Nephron (organoid): ENCODE data around the gene BMPER.

Experiments used
- H3K27ac Mint-ChIP-seq, 3 experiments: 2 replicates each; pipeline ENCODE4 v1.8.0; 2020; ENCODE audit warnings: mixed read lengths in 3 of 3, mild to moderate bottlenecking in 2 of 3, moderate library complexity in 1 of 3
- H3K27me3 Mint-ChIP-seq: 2 replicates; pipeline ENCODE4 v1.8.0; 2021; ENCODE audit warnings: low read depth, mild to moderate bottlenecking, moderate library complexity, mixed read lengths
- H3K36me3 Mint-ChIP-seq: 2 replicates; pipeline ENCODE4 v1.8.0; 2020; ENCODE audit warnings: low read depth, mixed read lengths
- H3K4me1 Mint-ChIP-seq: 2 replicates; pipeline ENCODE4 v1.8.0; 2020; ENCODE audit warnings: mixed read lengths
- H3K4me3 Mint-ChIP-seq, 3 experiments: 2 replicates each; pipeline ENCODE4 v1.8.0; 2020; ENCODE audit warnings: mild to moderate bottlenecking in 3 of 3, mixed read lengths in 3 of 3, moderate library complexity in 2 of 3
- H3K9me3 Mint-ChIP-seq: 2 replicates; pipeline ENCODE4 v1.8.0; 2020; ENCODE audit warnings: mixed read lengths
- TF ChIP-seq, protein P1 (sequence below), 3 experiments: fragments of 200-600 bp; sonication (generic); IDR thresholded peaks; one replicate each; pipeline ENCODE4 v1.5.0; 2021; ENCODE audit warnings: antibody characterized with exemption in 3 of 3; ENCODE audit not compliant: unreplicated experiment in 3 of 3

The BMPER gene

DNA sequence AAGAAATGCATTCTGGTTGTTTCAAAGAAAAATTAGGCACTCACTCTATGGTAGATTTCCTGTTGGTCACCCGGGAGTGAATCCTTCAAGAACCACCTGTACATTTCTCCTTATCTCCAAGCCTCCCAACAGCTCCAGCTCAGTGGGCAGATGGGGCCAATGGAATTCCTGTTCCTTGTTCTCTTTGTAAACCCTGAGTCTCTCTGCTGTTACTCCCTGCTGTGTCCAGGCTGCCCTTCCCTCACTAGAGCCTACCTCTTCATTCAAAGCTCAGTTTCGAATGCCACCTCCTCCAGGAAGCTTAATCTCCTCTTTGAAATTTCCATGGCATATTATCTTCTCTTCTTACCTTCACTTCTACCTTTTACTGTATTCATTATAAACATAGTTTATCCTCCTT lies 3.5 kb upstream of the BMPER start:
- Mint-ChIP-seq H3K4me3 (no peak overlapping the region), H3K4me1 (peaks cover 18% of the 10 kb centered on the region), H3K9me3 (no peaks in the 10 kb centered on the region), H3K36me3 (no peaks in the 10 kb centered on the region), H3K27ac (no peak overlapping the region), H3K27me3 (peaks cover 73% of the 10 kb centered on the region)
- TF ChIP-seq, protein P1, sequence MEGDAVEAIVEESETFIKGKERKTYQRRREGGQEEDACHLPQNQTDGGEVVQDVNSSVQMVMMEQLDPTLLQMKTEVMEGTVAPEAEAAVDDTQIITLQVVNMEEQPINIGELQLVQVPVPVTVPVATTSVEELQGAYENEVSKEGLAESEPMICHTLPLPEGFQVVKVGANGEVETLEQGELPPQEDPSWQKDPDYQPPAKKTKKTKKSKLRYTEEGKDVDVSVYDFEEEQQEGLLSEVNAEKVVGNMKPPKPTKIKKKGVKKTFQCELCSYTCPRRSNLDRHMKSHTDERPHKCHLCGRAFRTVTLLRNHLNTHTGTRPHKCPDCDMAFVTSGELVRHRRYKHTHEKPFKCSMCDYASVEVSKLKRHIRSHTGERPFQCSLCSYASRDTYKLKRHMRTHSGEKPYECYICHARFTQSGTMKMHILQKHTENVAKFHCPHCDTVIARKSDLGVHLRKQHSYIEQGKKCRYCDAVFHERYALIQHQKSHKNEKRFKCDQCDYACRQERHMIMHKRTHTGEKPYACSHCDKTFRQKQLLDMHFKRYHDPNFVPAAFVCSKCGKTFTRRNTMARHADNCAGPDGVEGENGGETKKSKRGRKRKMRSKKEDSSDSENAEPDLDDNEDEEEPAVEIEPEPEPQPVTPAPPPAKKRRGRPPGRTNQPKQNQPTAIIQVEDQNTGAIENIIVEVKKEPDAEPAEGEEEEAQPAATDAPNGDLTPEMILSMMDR (IDR thresholded peaks at IDR 0.05; ENCODE audit: unreplicated experiment in 3 of 3): no peak

DNA sequence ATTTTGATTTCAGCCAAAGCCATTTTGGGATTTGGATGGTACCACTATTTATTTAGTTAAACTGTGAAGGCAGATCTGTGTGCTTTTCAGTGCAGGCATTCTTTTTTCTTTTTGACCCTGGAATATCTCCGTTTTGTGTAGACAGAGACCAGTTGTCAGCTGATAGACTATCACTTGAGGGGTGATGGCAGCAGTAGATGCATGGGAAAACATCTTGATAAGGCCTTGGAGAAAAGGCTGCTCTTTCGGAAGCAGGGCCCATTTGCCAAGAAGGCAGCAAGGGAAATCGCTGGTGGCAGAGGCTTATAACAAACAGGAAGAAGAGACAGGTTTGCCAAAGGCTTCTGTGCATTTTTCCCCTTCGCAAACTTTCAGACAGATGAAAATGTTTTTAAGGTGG lies 2.6 kb upstream of the BMPER start:
- Mint-ChIP-seq H3K27ac (peak overlapping the region in 1 of 3 experiments; percentile 56), H3K9me3 (no peaks in the 10 kb centered on the region), H3K4me3 (peak overlapping the region; percentile 61 to 79 (median 76)), H3K36me3 (peaks cover 5% of the 10 kb centered on the region), H3K4me1 (peaks cover 24% of the 10 kb centered on the region), H3K27me3 (peaks cover 82% of the 10 kb centered on the region)
- TF ChIP-seq, protein P1 (IDR thresholded peaks at IDR 0.05; ENCODE audit: unreplicated experiment in 3 of 3): no peak

DNA sequence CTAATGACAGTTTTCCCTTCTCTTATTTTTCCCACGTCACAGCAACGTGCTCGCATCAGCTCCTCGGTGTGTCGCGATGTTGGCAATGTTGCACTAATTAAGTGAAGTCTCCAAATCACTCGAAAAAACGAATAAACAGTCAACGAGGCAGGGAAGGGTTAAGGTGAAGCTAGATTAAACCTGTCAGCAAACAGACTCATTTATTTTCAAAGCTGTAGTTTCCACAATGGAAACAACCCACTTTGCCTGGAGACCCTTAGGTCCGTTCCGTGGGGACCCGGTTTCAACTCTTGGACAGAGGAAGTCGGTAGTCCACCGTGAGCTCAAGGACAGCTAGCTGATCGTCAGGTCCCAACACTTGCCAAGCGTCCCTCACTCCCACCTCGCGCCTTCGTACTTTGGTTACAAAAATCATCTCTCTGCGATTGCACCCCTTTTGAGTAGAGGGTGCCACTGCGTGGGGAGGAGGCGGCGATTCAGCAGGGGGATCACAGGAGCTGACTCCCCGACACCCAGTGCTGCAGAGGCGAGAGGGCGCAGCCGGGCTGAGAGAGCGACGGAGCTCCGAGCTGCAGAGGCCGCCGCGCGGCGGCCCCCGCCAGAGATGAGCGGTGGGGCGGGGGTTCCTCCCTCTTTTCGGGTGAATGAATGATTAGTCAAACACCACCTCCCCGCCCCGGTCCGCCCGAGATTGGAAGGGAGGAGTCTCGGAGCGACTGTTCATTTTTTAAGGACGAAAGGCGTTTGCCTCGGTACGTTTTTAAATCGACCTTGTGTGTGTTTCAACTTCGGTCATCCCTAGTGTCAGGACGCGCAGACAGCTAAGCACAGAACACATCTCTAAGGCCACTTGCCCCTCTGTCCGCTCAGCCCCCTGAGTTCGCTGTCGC lies 1.3 kb upstream of the BMPER start:
- Mint-ChIP-seq H3K4me3 (peak overlapping the region; percentile 88 to 93 (median 92)), H3K9me3 (no peaks in the 10 kb centered on the region), H3K27me3 (peaks cover 85% of the 10 kb centered on the region), H3K27ac (peak overlapping the region; percentile 68 to 79 (median 75)), H3K36me3 (peaks cover 5% of the 10 kb centered on the region), H3K4me1 (peaks cover 26% of the 10 kb centered on the region)
- TF ChIP-seq, protein P1 (IDR thresholded peaks at IDR 0.05; ENCODE audit: unreplicated experiment in 3 of 3): no peak

DNA sequence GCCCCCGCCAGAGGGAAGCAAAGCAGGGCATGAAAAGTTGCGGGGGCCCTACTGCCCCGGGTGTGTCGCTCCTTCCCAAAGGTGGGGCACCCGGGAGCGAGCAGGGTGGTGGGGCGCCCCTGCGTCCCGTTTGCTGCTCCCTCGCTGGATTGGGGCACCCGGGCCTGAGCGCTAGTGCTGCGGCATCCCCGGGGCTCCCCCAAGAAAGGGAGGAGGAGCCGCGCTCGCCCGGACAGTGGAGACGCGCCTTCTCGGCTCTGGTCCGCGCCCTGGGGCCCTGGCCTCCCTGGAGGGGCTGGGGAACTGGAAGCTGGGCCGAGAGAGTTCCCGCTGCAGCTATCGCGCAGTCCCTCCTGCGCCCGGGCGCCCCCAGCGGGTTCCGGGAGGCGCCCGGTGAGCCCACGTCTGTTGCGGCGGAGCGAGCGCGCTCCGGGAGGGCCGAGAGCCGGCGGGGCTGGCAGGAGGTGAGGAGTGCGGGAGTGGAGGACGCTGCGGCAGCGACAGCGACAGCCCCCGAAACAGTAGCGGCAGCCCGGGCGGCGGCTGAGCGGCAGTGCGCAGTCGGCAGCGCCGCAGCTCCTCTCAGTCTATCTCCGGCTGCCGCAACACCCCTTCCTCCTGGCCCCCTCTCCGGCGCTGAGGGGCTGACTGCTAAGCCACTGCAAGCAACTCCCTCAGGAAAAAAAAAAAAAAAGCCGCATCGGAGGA lies 504 bp upstream of the BMPER start:
- Mint-ChIP-seq H3K4me3 (peak overlapping the region; percentile 88 to 93 (median 92)), H3K27ac (peak overlapping the region; percentile 68 to 79 (median 75)), H3K36me3 (peaks cover 9% of the 10 kb centered on the region), H3K9me3 (no peaks in the 10 kb centered on the region), H3K4me1 (peaks cover 26% of the 10 kb centered on the region), H3K27me3 (peaks cover 85% of the 10 kb centered on the region)
- TF ChIP-seq, protein P1 (IDR thresholded peaks at IDR 0.05; ENCODE audit: unreplicated experiment in 3 of 3): no peak

DNA sequence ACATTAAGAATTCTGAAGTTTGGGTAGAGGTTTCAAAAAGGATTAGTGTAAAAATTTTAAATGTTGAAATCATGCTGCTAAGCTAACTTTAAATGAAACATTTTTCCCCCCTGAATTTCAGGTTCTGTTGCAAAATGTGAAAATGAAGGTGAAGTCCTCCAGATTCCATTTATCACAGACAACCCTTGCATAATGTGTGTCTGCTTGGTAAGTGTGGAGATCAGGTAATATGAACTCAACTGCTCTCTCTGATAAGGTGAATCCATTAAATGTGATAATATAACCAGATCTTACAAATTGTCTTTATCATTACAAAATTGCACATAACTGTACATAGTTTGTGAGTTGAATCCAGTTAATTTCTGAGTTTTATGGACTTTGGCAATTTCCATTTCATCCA lies 1.4 kb downstream of the BMPER start:
- Mint-ChIP-seq H3K9me3 (no peaks in the 10 kb centered on the region), H3K27me3 (peaks cover 77% of the 10 kb centered on the region), H3K4me3 (peak overlapping the region; percentile 85 to 93 (median 92)), H3K27ac (no peak overlapping the region), H3K36me3 (peaks cover 16% of the 10 kb centered on the region), H3K4me1 (peaks cover 26% of the 10 kb centered on the region)
- TF ChIP-seq, protein P1 (IDR thresholded peaks at IDR 0.05; ENCODE audit: unreplicated experiment in 3 of 3): no peak
